ENCODE results near the gene MYO16.
"Not testable (repeated sequence)": the region's sequence is repeated elsewhere in the genome, so short reads cannot be mapped to it uniquely, and the experiment has no call there.

Gene MYO16

GRCh38 chr13:109211616-109212015 is 582.2 kb downstream of the MYO16 start:
- DNase-seq: no peak

GRCh38 chr13:109212650-109213049 is 583.2 kb downstream of the MYO16 start:
- no peak for DNase-seq

- DNase-seq: no peak
Measured at GRCh38 chr13:109213714-109214113, 584.3 kb downstream of the MYO16 start.

- DNase-seq: no peak
Measured at GRCh38 chr13:109214393-109214792, 585.0 kb downstream of the MYO16 start.

GRCh38 chr13:109215377-109215776 is 586.0 kb downstream of the MYO16 start:
- DNase-seq: no peak

- DNase-seq: not testable (repeated sequence)
Measured at GRCh38 chr13:109217510-109217909, 588.1 kb downstream of the MYO16 start.

- no peak for DNase-seq
Measured at GRCh38 chr13:109220631-109221030, 591.2 kb downstream of the MYO16 start.

GRCh38 chr13:109224033-109224432 is 594.6 kb downstream of the MYO16 start:
- DNase-seq: no peak

GRCh38 chr13:109226631-109227030 is 597.2 kb downstream of the MYO16 start:
- no peak for DNase-seq

GRCh38 chr13:109227344-109227940 is 598.0 kb downstream of the MYO16 start:
- DNase-seq: no peak

- no peak for DNase-seq
Measured at GRCh38 chr13:109228211-109228610, 598.8 kb downstream of the MYO16 start.

GRCh38 chr13:109231888-109232287 is 602.5 kb downstream of the MYO16 start:
- DNase-seq: no peak

- DNase-seq: no peak
Measured at GRCh38 chr13:109233293-109233692, 603.9 kb downstream of the MYO16 start.

GRCh38 chr13:109235901-109236300 is 606.5 kb downstream of the MYO16 start:
- no peak for DNase-seq

- DNase-seq: no peak
Measured at GRCh38 chr13:109241160-109241559, 611.7 kb downstream of the MYO16 start.

GRCh38 chr13:109243311-109243951 is 614.0 kb downstream of the MYO16 start:
- no peak for DNase-seq

GRCh38 chr13:109244566-109244965 is 615.2 kb downstream of the MYO16 start:
- no peak for DNase-seq

GRCh38 chr13:109246001-109246400 is 616.6 kb downstream of the MYO16 start:
- DNase-seq: no peak

- DNase-seq: no peak
Measured at GRCh38 chr13:109249780-109250528, 620.5 kb downstream of the MYO16 start.

GRCh38 chr13:109251956-109252355 is 622.5 kb downstream of the MYO16 start:
- DNase-seq: no peak

GRCh38 chr13:109253316-109253715 is 623.9 kb downstream of the MYO16 start:
- no peak for DNase-seq

GRCh38 chr13:109254274-109254673 is 624.9 kb downstream of the MYO16 start:
- DNase-seq: no peak

GRCh38 chr13:109255141-109255856 is 625.9 kb downstream of the MYO16 start:
- DNase-seq: no peak
